GM12878 (cell line): ENCODE data around the gene PDE9A. TPM values are rescaled to one million over a fixed set of nuclear protein-coding genes. Genes with fewer than 3 reads are reported as not detected.

Experiments
- ATAC-seq: fragments of 200-7000 bp; cut with Tn5 transposase; 3 replicates; pipeline ENCODE4 v1.9.1; 2020; ENCODE audit warnings: mild to moderate bottlenecking, moderate library complexity
- BruUV-seq: library from RNA; stranded (reverse); fragments of 400-500 nt; replicated peaks from 2 replicates; lab custom pipeline; 2021; lab: Mats Ljungman, UMichigan
- CTCF ChIA-PET: fragments of 300-600 bp; sonication (Branson Sonifier 250); formaldehyde crosslinking; extraction: SDS; loops from one replicate; lab custom pipeline; 2021; ENCODE audit warnings: inconsistent platforms; lab: Yijun Ruan, JAX
- POLR2A ChIA-PET: fragments of 350-600 bp; formaldehyde crosslinking; extraction: SDS; loops from one replicate; lab custom pipeline; 2021; ENCODE audit warnings: inconsistent platforms; lab: Charles Lee
- RAD21 ChIA-PET: fragments of 300-600 bp; sonication (Branson Sonifier 250); formaldehyde crosslinking; loops from one replicate; lab custom pipeline; 2023; ENCODE audit warnings: antibody characterized with exemption; ENCODE audit not compliant: unreplicated experiment; lab: Charles Lee
- SMC1A ChIA-PET: fragments of 300-600 bp; sonication (Branson Sonifier 250); formaldehyde crosslinking; loops from one replicate; lab custom pipeline; 2023; ENCODE audit not compliant: unreplicated experiment, uncharacterized antibody; lab: Charles Lee
- DNase-seq: peaks from one replicate; pipeline ENCODE4 v3.0.0-alpha.2; 2011; ENCODE audit warnings: low read depth, low spot score
- FAIRE-seq: peaks from 3 replicates; lab custom pipeline; 2011; peaks lifted over from hg19 to GRCh38; lab: Jason Lieb, UNC
- H2AFZ ChIP-seq: 2 replicates; pipeline ENCODE4 v1.6.0; 2011; ENCODE audit warnings: low read depth, low read length, control low read depth; ENCODE audit not compliant: control insufficient read depth
- H3K27ac ChIP-seq: 2 replicates; pipeline ENCODE4 v1.5.1; 2011; ENCODE audit warnings: control low read depth; ENCODE audit not compliant: control insufficient read depth, insufficient read depth
- H3K27me3 ChIP-seq, 2 experiments: replicated peaks in 1 of 2; 2 replicates each; pipeline versions ENCODE4 v1.6.0 to v1.6.1; 2011; ENCODE audit warnings: low read length in 1 of 2; ENCODE audit not compliant: control insufficient read depth in 2 of 2, insufficient read depth in 2 of 2
- H3K36me3 ChIP-seq, 2 experiments: 2 replicates each; pipeline ENCODE4 v1.5.1; 2011; ENCODE audit warnings: low read length in 1 of 2; ENCODE audit not compliant: control insufficient read depth in 2 of 2, insufficient read depth in 2 of 2
- H3K4me1 ChIP-seq: 2 replicates; pipeline ENCODE4 v1.6.1; 2011; ENCODE audit warnings: mild to moderate bottlenecking, low read length, moderate library complexity, mixed read lengths; ENCODE audit not compliant: control insufficient read depth, insufficient read depth
- H3K4me2 ChIP-seq: 2 replicates; pipeline ENCODE4 v1.6.0; 2011; ENCODE audit warnings: control low read depth; ENCODE audit not compliant: control insufficient read depth, insufficient read depth
- H3K4me3 ChIP-seq: fragments of 200-600 bp; sonication (generic); 2 replicates; pipeline ENCODE4 v1.5.1; 2016
- H3K79me2 ChIP-seq: 2 replicates; pipeline ENCODE4 v1.6.0; 2011; ENCODE audit warnings: low read length; ENCODE audit not compliant: control insufficient read depth, insufficient read depth
- H3K9ac ChIP-seq: 2 replicates; pipeline ENCODE4 v1.8.0; 2011; ENCODE audit warnings: low read length, control low read depth, mixed read lengths; ENCODE audit not compliant: control insufficient read depth, insufficient read depth
- H3K9me3 ChIP-seq: replicated peaks from 3 replicates; pipeline ENCODE4 v1.5.1; 2011; ENCODE audit warnings: mild to moderate bottlenecking, low read length; ENCODE audit not compliant: control insufficient read depth, insufficient read depth
- H4K20me1 ChIP-seq: 2 replicates; pipeline ENCODE4 v1.6.0; 2011; ENCODE audit not compliant: control insufficient read depth, insufficient read depth
- E2F4 ChIP-seq: IDR thresholded peaks from 2 replicates; pipeline ENCODE4 v1.6.1; 2012; ENCODE audit warnings: low read depth, low read length, improper control_type of control experiment
- E2F8 ChIP-seq: fragments of 450-650 bp; IDR thresholded peaks from 2 replicates; pipeline ENCODE4 v1.6.1; 2018; ENCODE audit warnings: mild to moderate bottlenecking, low read depth, moderate library complexity; ENCODE audit not compliant: partially characterized antibody
- E4F1 ChIP-seq: fragments of 450-650 bp; IDR thresholded peaks from 2 replicates; pipeline ENCODE4 v1.6.1; 2018; ENCODE audit warnings: borderline replicate concordance, mild to moderate bottlenecking; ENCODE audit not compliant: partially characterized antibody
- EED ChIP-seq: sonication (generic); IDR thresholded peaks from 2 replicates; pipeline ENCODE4 v1.6.1; 2016; ENCODE audit warnings: antibody characterized with exemption, low read depth
- ELK1 ChIP-seq: IDR thresholded peaks from 2 replicates; pipeline ENCODE4 v1.6.1; 2012; ENCODE audit warnings: low read depth, low read length, improper control_type of control experiment
- FOXM1 ChIP-seq: IDR thresholded peaks from 2 replicates; pipeline ENCODE4 v1.6.1; 2012; ENCODE audit warnings: low read depth, mild to moderate bottlenecking, inconsistent platforms, low read length, moderate library complexity
- GABPA ChIP-seq: IDR thresholded peaks from 2 replicates; pipeline ENCODE4 v1.6.1; 2014; ENCODE audit warnings: antibody characterized with exemption, low read depth, mild to moderate bottlenecking, inconsistent platforms
- IRF3 ChIP-seq: fragments of 450-650 bp; IDR thresholded peaks from 2 replicates; pipeline ENCODE4 v1.6.1; 2014; ENCODE audit warnings: mild to moderate bottlenecking
- JUND ChIP-seq: IDR thresholded peaks from 2 replicates; pipeline ENCODE4 v1.6.1; 2012; ENCODE audit warnings: low read depth, mild to moderate bottlenecking, low read length, improper control_type of control experiment, moderate library complexity
- SIX5 ChIP-seq: IDR thresholded peaks from 2 replicates; pipeline ENCODE4 v1.6.1; 2011; ENCODE audit warnings: mild to moderate bottlenecking, low read depth, low read length, moderate library complexity; ENCODE audit not compliant: severe bottlenecking
- SREBF2 ChIP-seq: IDR thresholded peaks from 2 replicates; pipeline ENCODE4 v1.6.1; 2012; ENCODE audit warnings: mild to moderate bottlenecking, low read length
- TBL1XR1 ChIP-seq: IDR thresholded peaks from 2 replicates; pipeline ENCODE4 v1.6.1; 2012; ENCODE audit warnings: low read depth, low read length, improper control_type of control experiment
- WRNIP1 ChIP-seq: IDR thresholded peaks from 2 replicates; pipeline ENCODE4 v1.6.1; 2011; ENCODE audit warnings: low read depth, low read length, improper control_type of control experiment, borderline replicate concordance
- YY1 ChIP-seq: IDR thresholded peaks from 2 replicates; pipeline ENCODE4 v1.6.1; 2011; ENCODE audit warnings: low read depth, mild to moderate bottlenecking, low read length
- WGBS: methylation state at CpG from one replicate; pipeline ENCODE4 v1.1.6; 2016; ENCODE audit warnings: low lambda C conversion rate; ENCODE audit not compliant: insufficient replicate concordance, insufficient coverage; ENCODE audit errors: missing lambda C conversion rate; 5-methylcytosine and 5-hydroxymethylcytosine counted together
- in situ Hi-C: fragments of 300-500 bp; cut with MboI; formaldehyde crosslinking; loops from 9 replicates; pipeline ENCODE4 v1.14.3; 2018; ENCODE audit warnings: mixed read lengths
- intact Hi-C: fragments of 100-400 bp; cut with micrococcal nuclease; formaldehyde crosslinking; loops from one replicate; pipeline ENCODE4 v1.14.2; 2022; ENCODE audit not compliant: unreplicated experiment
- polyA plus RNA-seq, 11 experiments: library from polyadenylated mRNA; depleted of rRNA in 4 of 11; unstranded in 6 of 11; stranded (reverse) in 5 of 11; fragments of >200 nt; fragmentation: Nextera tagmentation in 4 of 11; fragmentation: Illumina TruSeq in 1 of 11; extraction: Ambion mirVana in 4 of 11; extraction: Trizol in 1 of 11; gene quantifications; 1 replicate in 1 of 11; 2 replicates in 10 of 11; pipeline versions ENCODE4 v1.2.1 to v1.2.3, GENCODE V29; 2011 to 2016; ENCODE audit warnings: inconsistent platforms in 2 of 11, missing spikeins in 2 of 11, low read depth in 1 of 11
- total RNA-seq, 4 experiments: library from RNA; depleted of rRNA in 3 of 4; stranded (reverse); fragments of >200 nt in 3 of 4; fragmentation: Illumina TruSeq in 1 of 4; extraction: Trizol in 1 of 4; gene quantifications; 2 replicates each; pipeline versions ENCODE4 v1.2.1 to v1.2.3, GENCODE V29; 2013 to 2021

PDE9A gene
- total and polyA plus RNA-seq, 10 of the 15 experiments (the other 5 are each of a cell fraction or from before 2014, with no cell fraction given) = 0.08 to 0.45 (median 0.20) TPM; not detected in 1

- TF ChIP-seq ELK1 = no peak
- no peak for TF ChIP-seq GABPA
Measured at GRCh38 chr21:42782723-42783242, 129.4 kb downstream of the PDE9A start (continued).

- no peaks in the 10 kb centered on the region; the same call in 1 of the 3 replicates for H3K9me3 ChIP-seq
- H3K27me3 ChIP-seq = peaks cover 7% of the 10 kb centered on the region in 2 experiments
- ATAC-seq (no peak), DNase-seq (no peak), FAIRE-seq (no peak)
- in situ Hi-C loops (no loop called here), intact Hi-C loops (no loop called here)
- SMC1A ChIA-PET = no interaction called here
- H3K9ac ChIP-seq = no peak overlapping the region
- RAD21 ChIA-PET = no interaction called here
- H3K4me1 ChIP-seq = no peaks in the 10 kb centered on the region
- H4K20me1 ChIP-seq = no peaks in the 10 kb centered on the region
- H3K79me2 ChIP-seq = no peaks in the 10 kb centered on the region
- CTCF ChIA-PET = no interaction called here
- no peak overlapping the region for H3K4me2 ChIP-seq
- H3K27ac ChIP-seq = no peak overlapping the region
- BruUV-seq = no TSS peak
- no peak overlapping the region for H3K4me3 ChIP-seq
- POLR2A ChIA-PET = no interaction called here
- WGBS = 8% methylated on average over 8 of the region's 8 CpGs
- H3K36me3 ChIP-seq = no peaks in the 10 kb centered on the region
- peak overlapping the region; percentile 72 for H2AFZ ChIP-seq
- no peak for TF ChIP-seq EED
- no peak for TF ChIP-seq JUND
- TF ChIP-seq SREBF2 = no peak
- TF ChIP-seq TBL1XR1 = no peak
- no peak for TF ChIP-seq SIX5
- no peak for TF ChIP-seq FOXM1
- TF ChIP-seq IRF3 = no peak
- TF ChIP-seq E2F4 = no peak
- no peak for TF ChIP-seq WRNIP1
- no peak for TF ChIP-seq YY1
- TF ChIP-seq E4F1 = no peak
- no peak for TF ChIP-seq E2F8
Measured at GRCh38 chr21:42784276-42784675, 130.9 kb downstream of the PDE9A start.
